Spleen (tissue), 11 donors: Measurements from ENCODE around the gene TMEM217. TPM values are rescaled to one million over a fixed set of nuclear protein-coding genes. Genes with fewer than 3 reads are reported as not detected.

Experiments
- DNase-seq: peaks from one replicate; pipeline ENCODE4 v3.0.0-alpha.2; 2020
- H3K27ac ChIP-seq, 8 donors: fragments of 200-600 bp; sonication (generic) in 7 of 8; 1 replicate in 4 of 8; 2 replicates in 4 of 8; pipeline versions ENCODE4 v1.5.0 to v1.8.0; 2016 to 2021; ENCODE audit warnings: inconsistent platforms in 4 of 8, mild to moderate bottlenecking in 4 of 8, moderate library complexity in 1 of 8
- H3K27me3 ChIP-seq, 7 donors: fragments of 200-600 bp; sonication (generic) in 6 of 7; replicated peaks in 1 of 7; 1 replicate in 4 of 7; 2 replicates in 3 of 7; pipeline versions ENCODE4 v1.5.0 to v1.8.0; 2016 to 2021; ENCODE audit warnings: inconsistent platforms in 3 of 7, mild to moderate bottlenecking in 1 of 7
- H3K36me3 ChIP-seq, 6 donors: fragments of 200-600 bp; sonication (generic) in 5 of 6; 1 replicate in 4 of 6; 2 replicates in 2 of 6; pipeline versions ENCODE4 v1.5.0 to v1.8.0; 2016 to 2021; ENCODE audit warnings: inconsistent platforms in 2 of 6
- H3K4me1 ChIP-seq, 6 donors: fragments of 200-600 bp; sonication (generic) in 5 of 6; 1 replicate in 3 of 6; 2 replicates in 3 of 6; pipeline versions ENCODE4 v1.5.0 to v1.8.0; 2016 to 2021; ENCODE audit warnings: inconsistent platforms in 3 of 6
- H3K4me3 ChIP-seq, 8 donors: fragments of 200-600 bp; sonication (generic) in 7 of 8; 1 replicate in 4 of 8; 2 replicates in 4 of 8; pipeline versions ENCODE4 v1.5.0 to v1.8.0; 2016 to 2021; ENCODE audit warnings: inconsistent platforms in 4 of 8, mild to moderate bottlenecking in 4 of 8, moderate library complexity in 2 of 8
- H3K9me3 ChIP-seq, 8 donors: fragments of 200-600 bp; sonication (generic) in 7 of 8; 1 replicate in 4 of 8; 2 replicates in 4 of 8; pipeline versions ENCODE4 v1.5.0 to v1.8.0; 2016 to 2021; ENCODE audit warnings: inconsistent platforms in 4 of 8
- POLR2A ChIP-seq, 3 donors: fragments of 450-650 bp; IDR thresholded peaks; one replicate each; pipeline ENCODE4 v1.5.1; 2017; ENCODE audit warnings: antibody characterized with exemption in 3 of 3, mild to moderate bottlenecking in 1 of 3
- POLR2AphosphoS5 ChIP-seq, 3 donors: sonication (generic); formaldehyde crosslinking; IDR thresholded peaks; one replicate each; pipeline ENCODE4 v1.5.1; 2017; ENCODE audit warnings: antibody characterized with exemption in 3 of 3
- WGBS, 5 donors: extraction: QIAGEN DNeasy Blood & Tissue Kit in 3 of 5; methylation state at CpG; one replicate each; pipeline versions ENCODE4 v1.1.5 to v1.1.7; 2013 to 2018; 5-methylcytosine and 5-hydroxymethylcytosine counted together
- intact Hi-C: fragments of 100-400 bp; cut with DNase I; formaldehyde crosslinking; loops from one replicate; pipeline ENCODE4 v1.15.0; 2023; ENCODE audit warnings: low total_unique reads
- polyA plus RNA-seq, 3 donors: library from polyadenylated mRNA; stranded (reverse); fragments of 200-250 nt; gene quantifications; one replicate each; pipeline ENCODE4 v1.2.1, GENCODE V29; 2013
- total RNA-seq, 7 donors: library from RNA; depleted of rRNA in 3 of 7; stranded (reverse); fragments of >200 nt in 3 of 7; fragmentation: NEBNext Ultra II Directional in 4 of 7; extraction: Animal tissue kit (Norgen Biotek cat#: 25700) in 4 of 7; gene quantifications; one replicate each; pipeline versions ENCODE4 v1.1.0 to v1.2.1, GENCODE V29; 2016 to 2021
- TF ChIP-seq, protein P1 (sequence below), 11 experiments: fragments of 200-600 bp in 7 of 11; fragments of 450-650 bp in 4 of 11; sonication (generic) in 4 of 11; IDR thresholded peaks in 8 of 11; conservative IDR thresholded peaks in 3 of 11; 1 replicate in 7 of 11; 2 replicates in 4 of 11; pipeline versions ENCODE4 v1.4.0 to v1.8.0; 2016 to 2021; ENCODE audit warnings: antibody characterized with exemption in 11 of 11, inconsistent platforms in 4 of 11, mild to moderate bottlenecking in 1 of 11
- donor health status: healthy with polysubstance abuse.
- donor health status: DM: no; HTN: no; CAD: no; lungs with moderate emphysema.
- donor health status: DM: no; HTN: no; CAD: no.
- donor health status: Bipolar disorder and iron deficiency.
- donor health status: healthy.
- donor health status: DM: no; HTN: no; CAD: no.
- donor health status: DM: yes; HTN: yes; CAD: no.

TMEM217 gene
- total and polyA plus RNA-seq, 10 donors: 0.32 to 2.3 (median 0.83) TPM; not detected in 2

DNA sequence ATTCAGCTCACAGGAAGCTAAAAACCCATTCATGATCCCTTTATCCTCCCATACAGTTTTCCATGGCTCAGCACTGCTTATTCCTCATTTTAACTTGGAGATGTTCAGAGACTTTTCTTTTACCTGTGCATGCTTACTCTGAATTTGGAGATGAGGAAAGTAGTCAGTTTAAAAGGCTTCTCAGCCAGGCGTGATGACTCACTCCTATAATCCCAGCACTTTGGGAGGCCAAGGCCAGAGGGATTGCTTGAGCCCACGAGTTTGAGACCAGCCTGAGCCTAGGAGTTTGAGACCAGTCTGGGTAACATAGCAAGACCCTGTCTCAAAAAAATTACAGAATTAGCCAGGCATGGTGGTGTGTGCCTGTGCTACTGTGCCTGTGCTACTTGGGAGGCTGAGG, 30.3 kb upstream of the TMEM217 start:
- Histone ChIP-seq H3K27me3 (no peaks in the 10 kb centered on the region), H3K27ac (no peak overlapping the region), H3K36me3 (peaks cover 0 to 100% (median 69%) of the 10 kb centered on the region in 6 donors), H3K9me3 (no peaks in the 10 kb centered on the region), H3K4me1 (peaks cover 0 to 23% (median 6%) of the 10 kb centered on the region in 6 donors), H3K4me3 (no peak overlapping the region)
- 77 to 89% (median 85%) methylated on average over 2 of the region's 2 CpGs for WGBS, 5 donors
- intact Hi-C loops: no loop called here
- no peak for DNase-seq
- TF ChIP-seq POLR2AphosphoS5 (IDR thresholded peaks at IDR 0.05) (no peak), POLR2A (IDR thresholded peaks at IDR 0.05) (no peak)
- TF ChIP-seq, protein P1, sequence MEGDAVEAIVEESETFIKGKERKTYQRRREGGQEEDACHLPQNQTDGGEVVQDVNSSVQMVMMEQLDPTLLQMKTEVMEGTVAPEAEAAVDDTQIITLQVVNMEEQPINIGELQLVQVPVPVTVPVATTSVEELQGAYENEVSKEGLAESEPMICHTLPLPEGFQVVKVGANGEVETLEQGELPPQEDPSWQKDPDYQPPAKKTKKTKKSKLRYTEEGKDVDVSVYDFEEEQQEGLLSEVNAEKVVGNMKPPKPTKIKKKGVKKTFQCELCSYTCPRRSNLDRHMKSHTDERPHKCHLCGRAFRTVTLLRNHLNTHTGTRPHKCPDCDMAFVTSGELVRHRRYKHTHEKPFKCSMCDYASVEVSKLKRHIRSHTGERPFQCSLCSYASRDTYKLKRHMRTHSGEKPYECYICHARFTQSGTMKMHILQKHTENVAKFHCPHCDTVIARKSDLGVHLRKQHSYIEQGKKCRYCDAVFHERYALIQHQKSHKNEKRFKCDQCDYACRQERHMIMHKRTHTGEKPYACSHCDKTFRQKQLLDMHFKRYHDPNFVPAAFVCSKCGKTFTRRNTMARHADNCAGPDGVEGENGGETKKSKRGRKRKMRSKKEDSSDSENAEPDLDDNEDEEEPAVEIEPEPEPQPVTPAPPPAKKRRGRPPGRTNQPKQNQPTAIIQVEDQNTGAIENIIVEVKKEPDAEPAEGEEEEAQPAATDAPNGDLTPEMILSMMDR (IDR thresholded peaks at IDR 0.05 in 8 of 11, conservative IDR thresholded peaks at IDR 0.05 in 3 of 11): no peak

DNA sequence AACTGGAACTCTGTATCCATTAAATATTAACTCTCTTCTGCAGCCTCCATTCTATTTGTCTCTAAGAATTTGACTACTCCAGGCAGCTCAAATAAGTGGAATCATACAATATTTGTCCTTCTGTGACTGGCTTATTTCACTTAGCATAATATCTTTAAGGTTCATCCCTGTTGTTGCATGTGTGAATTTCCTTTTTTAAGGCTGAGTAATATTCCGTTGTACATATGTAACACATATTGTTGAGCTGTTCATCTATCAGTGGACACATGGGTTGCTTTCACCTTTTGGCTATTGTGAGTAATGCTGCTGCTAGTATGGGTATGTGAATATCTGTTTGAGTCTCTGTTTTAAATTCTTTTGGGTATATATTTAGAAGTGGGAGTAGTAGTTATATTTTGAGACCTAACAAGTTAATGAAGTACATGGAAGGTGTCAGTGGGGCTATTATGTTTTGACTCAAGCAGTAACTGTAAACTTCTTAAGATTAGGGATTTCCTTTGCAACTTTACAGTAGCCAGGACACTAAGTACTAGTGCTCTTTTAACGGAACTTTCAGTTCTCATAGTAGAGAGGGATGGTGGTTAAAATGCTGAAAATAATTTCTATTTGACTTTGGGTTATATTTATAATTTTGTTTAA, 29.7 kb upstream of the TMEM217 start:
- H3K4me3 ChIP-seq: no peak overlapping the region
- TF ChIP-seq, protein P1 (IDR thresholded peaks at IDR 0.05 in 8 of 11, conservative IDR thresholded peaks at IDR 0.05 in 3 of 11): no peak
- TF ChIP-seq POLR2A (IDR thresholded peaks at IDR 0.05) (no peak), POLR2AphosphoS5 (IDR thresholded peaks at IDR 0.05) (no peak)
- DNase-seq: no peak
- peaks cover 0 to 26% (median 7%) of the 10 kb centered on the region in 6 donors for H3K4me1 ChIP-seq
- 91 to 95% (median 93%) methylated on average over 2 of the region's 2 CpGs for WGBS, 5 donors
- intact Hi-C loops: no loop called here
- no peak overlapping the region for H3K27ac ChIP-seq
- no peaks in the 10 kb centered on the region for H3K27me3 ChIP-seq
- H3K36me3 ChIP-seq: peaks cover 0 to 100% (median 71%) of the 10 kb centered on the region in 6 donors
- no peaks in the 10 kb centered on the region for H3K9me3 ChIP-seq

DNA sequence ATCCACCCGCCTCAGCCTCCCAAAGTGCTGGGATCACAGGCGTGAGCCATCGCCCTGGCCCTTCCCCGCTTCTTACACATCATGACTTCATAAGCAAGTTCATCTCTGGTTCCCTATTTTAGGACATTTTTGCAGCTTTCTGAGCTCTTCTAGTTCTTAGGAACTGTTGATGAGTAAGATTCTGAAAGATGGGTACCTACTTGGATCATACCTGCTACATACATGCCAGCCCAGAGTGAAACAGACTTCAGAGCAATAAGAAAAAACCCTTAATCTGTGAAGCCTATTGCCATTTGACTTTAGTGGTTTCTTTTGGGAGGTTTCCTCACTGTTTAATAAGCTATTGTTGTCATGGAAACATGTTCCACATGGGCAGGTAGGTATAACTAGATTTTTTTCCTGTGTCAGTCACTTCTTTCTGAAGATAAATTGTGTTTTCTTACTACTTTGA, 27.9 kb upstream of the TMEM217 start:
- Histone ChIP-seq H3K9me3 (no peaks in the 10 kb centered on the region), H3K4me1 (peaks cover 0 to 43% (median 16%) of the 10 kb centered on the region in 6 donors), H3K27ac (no peak overlapping the region), H3K4me3 (no peak overlapping the region), H3K36me3 (peaks cover 0 to 100% (median 65%) of the 10 kb centered on the region in 6 donors), H3K27me3 (no peaks in the 10 kb centered on the region)
- no peak for DNase-seq
- intact Hi-C loops: no loop called here
- no peak for TF ChIP-seq POLR2A (IDR thresholded peaks at IDR 0.05)
- TF ChIP-seq POLR2AphosphoS5 (IDR thresholded peaks at IDR 0.05): no peak
- TF ChIP-seq, protein P1 (IDR thresholded peaks at IDR 0.05 in 8 of 11, conservative IDR thresholded peaks at IDR 0.05 in 3 of 11): no peak
- 95 to 100% (median 98%) methylated on average over 4 of the region's 4 CpGs for WGBS, 5 donors

- peaks cover 0 to 49% (median 13%) of the 10 kb centered on the region in 6 donors for H3K4me1 ChIP-seq
Observed at GRCh38 chr6:37284781-37285180, 26.8 kb upstream of the TMEM217 start.

More at GRCh38 chr6:37284781-37285180, 26.8 kb upstream of the TMEM217 start:
- H3K36me3 ChIP-seq: peaks cover 0 to 100% (median 66%) of the 10 kb centered on the region in 6 donors
- DNase-seq: no peak
- WGBS, 5 donors: 88 to 91% (median 90%) methylated on average over 4 of the region's 4 CpGs
- TF ChIP-seq POLR2AphosphoS5 (IDR thresholded peaks at IDR 0.05) (no peak), POLR2A (IDR thresholded peaks at IDR 0.05) (no peak)
- TF ChIP-seq, protein P1 (IDR thresholded peaks at IDR 0.05 in 8 of 11, conservative IDR thresholded peaks at IDR 0.05 in 3 of 11): no peak
- intact Hi-C loops: no loop called here
- H3K27me3 ChIP-seq: no peaks in the 10 kb centered on the region
- no peak overlapping the region for H3K27ac ChIP-seq
- no peaks in the 10 kb centered on the region for H3K9me3 ChIP-seq
- H3K4me3 ChIP-seq: no peak overlapping the region
